ENCODE data around the gene LRP1-AS. TPM values are rescaled to one million over a fixed set of nuclear protein-coding genes. Genes with fewer than 3 reads are reported as not detected.

Gene LRP1-AS
- total and polyA plus RNA-seq, 2 donors from 2014 or later = not detected

DNA sequence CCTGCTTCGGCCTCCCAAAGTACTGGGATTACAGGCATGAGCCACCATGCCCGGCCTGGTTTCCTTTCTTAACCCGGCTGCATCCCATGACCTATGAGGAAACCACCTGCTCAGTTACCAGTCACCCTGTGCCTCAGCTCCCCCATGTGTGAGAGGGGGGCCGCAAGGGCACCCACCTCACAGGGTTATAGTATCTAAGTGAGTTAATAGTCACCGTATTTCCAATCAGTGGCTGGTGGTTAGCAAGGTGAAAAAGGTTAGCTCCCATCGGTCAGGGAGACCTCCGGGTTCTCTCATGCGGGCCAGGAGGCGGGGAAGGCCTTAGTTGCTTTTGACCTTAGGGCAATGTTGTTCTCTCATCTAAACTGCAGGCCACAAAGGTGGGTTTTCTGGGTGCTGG is 12.5 kb downstream of the LRP1-AS start:
- Histone ChIP-seq H3K9ac (ENCODE audit: low read length in 3 of 3) (no peak overlapping the region), H3K9me3 (ENCODE audit: control insufficient read depth in 2 of 3, insufficient read depth in 1 of 3, low read length in 3 of 3) (no peaks in the 10 kb centered on the region), H3K4me3 (ENCODE audit: low read length in 3 of 3) (no peak overlapping the region), H3K27ac (ENCODE audit: low read depth in 2 of 2, low read length in 2 of 2) (peak overlapping the region in 1 of 2 donors; percentile 72), H3K4me1 (ENCODE audit: control insufficient read depth in 2 of 3, insufficient read depth in 2 of 3, low read depth in 1 of 3, low read length in 3 of 3) (peaks cover 0 to 15% (median 5%) of the 10 kb centered on the region in 3 donors), H3K27me3 (ENCODE audit: control insufficient read depth, insufficient read depth, low read length) (no peaks in the 10 kb centered on the region), H3K36me3 (ENCODE audit: control insufficient read depth in 2 of 3, insufficient read depth in 3 of 3, low read length in 3 of 3) (peaks cover 4 to 9% (median 7%) of the 10 kb centered on the region in 3 donors)
- TF ChIP-seq, protein P1, sequence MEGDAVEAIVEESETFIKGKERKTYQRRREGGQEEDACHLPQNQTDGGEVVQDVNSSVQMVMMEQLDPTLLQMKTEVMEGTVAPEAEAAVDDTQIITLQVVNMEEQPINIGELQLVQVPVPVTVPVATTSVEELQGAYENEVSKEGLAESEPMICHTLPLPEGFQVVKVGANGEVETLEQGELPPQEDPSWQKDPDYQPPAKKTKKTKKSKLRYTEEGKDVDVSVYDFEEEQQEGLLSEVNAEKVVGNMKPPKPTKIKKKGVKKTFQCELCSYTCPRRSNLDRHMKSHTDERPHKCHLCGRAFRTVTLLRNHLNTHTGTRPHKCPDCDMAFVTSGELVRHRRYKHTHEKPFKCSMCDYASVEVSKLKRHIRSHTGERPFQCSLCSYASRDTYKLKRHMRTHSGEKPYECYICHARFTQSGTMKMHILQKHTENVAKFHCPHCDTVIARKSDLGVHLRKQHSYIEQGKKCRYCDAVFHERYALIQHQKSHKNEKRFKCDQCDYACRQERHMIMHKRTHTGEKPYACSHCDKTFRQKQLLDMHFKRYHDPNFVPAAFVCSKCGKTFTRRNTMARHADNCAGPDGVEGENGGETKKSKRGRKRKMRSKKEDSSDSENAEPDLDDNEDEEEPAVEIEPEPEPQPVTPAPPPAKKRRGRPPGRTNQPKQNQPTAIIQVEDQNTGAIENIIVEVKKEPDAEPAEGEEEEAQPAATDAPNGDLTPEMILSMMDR (IDR thresholded peaks at IDR 0.05; ENCODE audit: borderline replicate concordance, extremely low read depth, insufficient read depth) = no peak
- no peak for FAIRE-seq
- intact Hi-C loops (cut with DNase I) = no loop called here
- no peak for DNase-seq

DNA sequence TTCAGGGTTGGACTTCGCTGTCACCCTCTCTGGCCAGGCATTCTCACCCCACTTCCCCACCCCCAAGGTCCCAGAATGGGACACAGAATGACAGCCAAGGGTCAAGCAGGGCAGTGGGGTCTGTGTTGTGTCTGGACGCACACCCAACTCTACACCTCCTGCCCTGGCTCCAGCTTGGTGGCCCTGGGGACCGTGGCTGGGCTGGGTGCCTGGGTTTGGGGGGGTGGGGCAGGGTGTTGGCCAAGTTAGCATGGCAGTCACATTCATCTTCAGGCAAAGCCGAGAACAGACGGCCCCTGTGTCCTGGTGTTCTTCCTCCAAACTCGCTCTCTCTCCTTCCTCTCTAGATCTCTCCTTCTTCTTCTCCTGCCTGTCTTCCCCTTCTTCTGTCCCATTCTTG is 13.5 kb downstream of the LRP1-AS start:
- Histone ChIP-seq H3K27ac (ENCODE audit: low read depth in 2 of 2, low read length in 2 of 2) (no peak overlapping the region), H3K9me3 (ENCODE audit: control insufficient read depth in 2 of 3, insufficient read depth in 1 of 3, low read length in 3 of 3) (no peaks in the 10 kb centered on the region), H3K36me3 (ENCODE audit: control insufficient read depth in 2 of 3, insufficient read depth in 3 of 3, low read length in 3 of 3) (no peaks in the 10 kb centered on the region), H3K4me1 (ENCODE audit: control insufficient read depth in 2 of 3, insufficient read depth in 2 of 3, low read depth in 1 of 3, low read length in 3 of 3) (peaks cover 0 to 15% (median 5%) of the 10 kb centered on the region in 3 donors), H3K4me3 (ENCODE audit: low read length in 3 of 3) (no peak overlapping the region), H3K27me3 (ENCODE audit: control insufficient read depth, insufficient read depth, low read length) (no peaks in the 10 kb centered on the region), H3K9ac (ENCODE audit: low read length in 3 of 3) (no peak overlapping the region)
- intact Hi-C loops (cut with DNase I) = no loop called here
- FAIRE-seq (no peak), DNase-seq (no peak)
- TF ChIP-seq, protein P1 (IDR thresholded peaks at IDR 0.05; ENCODE audit: borderline replicate concordance, extremely low read depth, insufficient read depth) = no peak

DNA sequence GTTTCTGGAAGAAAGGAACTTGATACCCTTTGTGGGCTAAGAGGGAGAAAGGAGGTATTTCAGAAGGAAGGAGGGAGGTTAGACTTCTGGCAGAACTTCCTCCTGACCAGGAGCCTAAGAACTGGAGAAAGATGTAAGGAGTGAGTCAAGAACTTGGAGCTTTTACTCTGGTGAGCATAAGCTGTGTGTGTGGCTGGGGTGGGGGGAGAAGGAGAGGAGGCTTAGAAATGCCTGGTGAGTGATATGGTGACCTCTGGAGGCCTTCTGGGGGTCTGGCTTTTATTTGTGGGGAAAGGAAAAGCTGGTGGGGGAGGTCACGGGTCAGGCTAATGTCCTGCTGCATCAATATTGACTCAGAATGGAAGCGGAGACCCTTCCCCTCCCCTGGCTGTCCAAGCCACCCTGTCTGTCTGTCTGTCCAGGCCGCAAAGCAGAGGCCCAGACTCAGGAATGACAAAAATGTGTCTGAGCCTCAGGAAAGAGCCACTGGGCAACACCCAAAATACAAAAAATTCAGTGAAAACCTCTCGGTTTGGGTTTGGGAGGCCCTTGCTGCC is 14.3 kb downstream of the LRP1-AS start:
- FAIRE-seq = no peak
- H3K9me3 ChIP-seq (ENCODE audit: control insufficient read depth in 2 of 3, insufficient read depth in 1 of 3, low read length in 3 of 3) = no peaks in the 10 kb centered on the region
- TF ChIP-seq, protein P1 (IDR thresholded peaks at IDR 0.05; ENCODE audit: borderline replicate concordance, extremely low read depth, insufficient read depth) = no peak
- peak overlapping the region in 1 of 2 donors; percentile 67 for H3K27ac ChIP-seq (ENCODE audit: low read depth in 2 of 2, low read length in 2 of 2)
- H3K9ac ChIP-seq (ENCODE audit: low read length in 3 of 3) = no peak overlapping the region
- H3K27me3 ChIP-seq (ENCODE audit: control insufficient read depth, insufficient read depth, low read length) = no peaks in the 10 kb centered on the region
- peaks cover 0 to 15% (median 5%) of the 10 kb centered on the region in 3 donors for H3K4me1 ChIP-seq (ENCODE audit: control insufficient read depth in 2 of 3, insufficient read depth in 2 of 3, low read depth in 1 of 3, low read length in 3 of 3)
- no peak for DNase-seq
- H3K36me3 ChIP-seq (ENCODE audit: control insufficient read depth in 2 of 3, insufficient read depth in 3 of 3, low read length in 3 of 3) = no peaks in the 10 kb centered on the region
- intact Hi-C loops (cut with DNase I) = no loop called here
- H3K4me3 ChIP-seq (ENCODE audit: low read length in 3 of 3) = no peak overlapping the region

Measured in kidney (tissue), 14 donors.